ENCODE results near the gene TAB3.
A peak's percentile ranks its signal among the peaks of the same experiment; 100 is the strongest.

TAB3 gene, protein sequence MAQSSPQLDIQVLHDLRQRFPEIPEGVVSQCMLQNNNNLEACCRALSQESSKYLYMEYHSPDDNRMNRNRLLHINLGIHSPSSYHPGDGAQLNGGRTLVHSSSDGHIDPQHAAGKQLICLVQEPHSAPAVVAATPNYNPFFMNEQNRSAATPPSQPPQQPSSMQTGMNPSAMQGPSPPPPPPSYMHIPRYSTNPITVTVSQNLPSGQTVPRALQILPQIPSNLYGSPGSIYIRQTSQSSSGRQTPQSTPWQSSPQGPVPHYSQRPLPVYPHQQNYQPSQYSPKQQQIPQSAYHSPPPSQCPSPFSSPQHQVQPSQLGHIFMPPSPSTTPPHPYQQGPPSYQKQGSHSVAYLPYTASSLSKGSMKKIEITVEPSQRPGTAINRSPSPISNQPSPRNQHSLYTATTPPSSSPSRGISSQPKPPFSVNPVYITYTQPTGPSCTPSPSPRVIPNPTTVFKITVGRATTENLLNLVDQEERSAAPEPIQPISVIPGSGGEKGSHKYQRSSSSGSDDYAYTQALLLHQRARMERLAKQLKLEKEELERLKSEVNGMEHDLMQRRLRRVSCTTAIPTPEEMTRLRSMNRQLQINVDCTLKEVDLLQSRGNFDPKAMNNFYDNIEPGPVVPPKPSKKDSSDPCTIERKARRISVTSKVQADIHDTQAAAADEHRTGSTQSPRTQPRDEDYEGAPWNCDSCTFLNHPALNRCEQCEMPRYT

DNA sequence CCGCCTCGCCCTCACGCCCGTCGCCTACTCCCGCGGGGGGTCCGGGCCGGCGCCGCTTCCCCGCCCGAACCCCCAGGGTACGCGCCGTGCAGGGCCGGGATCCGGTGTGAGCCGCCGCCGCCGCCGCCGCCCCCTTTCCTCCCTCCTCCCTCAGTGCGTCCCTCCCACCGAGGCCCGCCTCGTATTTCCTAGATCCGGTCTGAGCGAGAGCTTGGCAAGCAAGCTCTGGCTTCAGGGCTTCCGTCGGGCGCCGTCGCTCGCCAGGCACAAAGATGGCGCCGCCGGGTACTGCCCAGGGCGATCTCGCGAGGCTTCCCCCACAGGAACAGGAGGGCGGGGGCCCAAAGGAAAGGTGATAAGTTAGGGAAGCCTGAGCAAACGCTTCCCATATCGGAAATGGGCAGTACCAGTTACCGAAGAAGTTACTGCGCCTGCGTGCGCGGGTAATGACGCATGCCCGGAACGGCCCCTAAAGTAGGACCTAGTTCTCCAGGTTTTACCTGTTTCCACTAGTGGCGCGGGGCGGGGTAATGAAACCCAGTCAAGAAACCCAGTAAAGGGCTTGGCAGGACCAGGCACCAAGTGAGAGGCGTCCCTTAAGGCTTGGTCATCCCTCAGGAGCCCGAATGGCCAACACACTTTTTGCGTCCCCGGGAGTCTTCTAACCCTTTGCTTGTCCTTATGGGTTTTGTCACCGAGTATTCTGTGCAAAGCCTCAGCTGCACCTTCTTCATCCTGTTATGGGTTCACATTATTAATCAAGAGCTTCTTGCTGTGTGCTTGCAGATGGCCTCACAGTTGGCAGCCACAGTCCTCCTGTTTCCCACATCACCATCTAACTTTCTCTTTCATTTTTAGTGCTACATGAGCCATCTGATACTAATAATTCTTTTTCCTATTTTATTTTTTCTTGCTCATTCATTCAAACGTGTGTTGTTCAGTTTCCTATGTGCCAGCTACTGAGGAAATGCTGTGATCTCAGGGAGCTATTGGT, at the start of gene TAB3:
TSS of gene TAB3 (minus strand) at position 108 of the 994 bp plus-strand sequence. CDS start 29,666 bp downstream, outside the sequence.
- DNase-seq: peak; percentile 98

DNA sequence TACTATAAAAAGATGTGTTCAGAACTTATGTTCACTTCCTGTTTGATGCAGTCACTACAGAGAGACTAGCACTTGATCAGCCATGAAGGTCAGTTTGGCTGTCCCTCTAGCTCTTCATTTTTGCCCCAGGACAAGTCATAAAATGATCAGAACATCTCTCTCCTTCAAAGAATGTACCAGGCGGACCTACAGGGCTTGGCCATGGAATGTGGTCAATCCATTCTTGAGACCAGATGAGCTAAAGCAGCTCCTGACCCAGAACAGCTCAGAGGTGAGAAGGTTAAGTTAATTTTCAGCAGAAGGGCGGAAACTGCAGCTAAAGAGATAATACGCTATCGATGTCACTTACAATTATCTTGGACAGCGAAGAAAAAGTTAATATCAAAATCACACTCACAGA, 49.2 kb upstream of the TAB3 start:
- no peak for DNase-seq

DNA sequence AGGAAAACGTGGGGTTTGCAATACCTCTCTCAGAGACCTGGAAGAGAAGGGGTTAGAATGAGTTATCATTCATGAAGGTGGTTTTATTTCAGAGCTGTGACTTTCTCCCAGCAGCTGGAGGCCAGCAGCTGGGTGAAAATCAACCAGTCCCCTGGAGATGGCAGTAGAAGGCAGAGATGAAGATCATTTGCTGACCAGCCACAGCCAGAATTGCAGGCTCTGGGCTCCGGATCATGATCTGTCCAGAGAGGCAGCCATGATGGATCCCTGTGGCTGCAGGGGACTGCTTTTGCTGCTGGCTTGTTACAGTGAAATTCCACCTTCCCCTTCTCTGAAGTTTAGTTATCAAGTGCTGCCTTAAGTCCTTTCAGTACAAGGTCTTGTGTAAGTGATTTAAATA, 46.9 kb upstream of the TAB3 start:
- DNase-seq: peak; percentile 59

DNA sequence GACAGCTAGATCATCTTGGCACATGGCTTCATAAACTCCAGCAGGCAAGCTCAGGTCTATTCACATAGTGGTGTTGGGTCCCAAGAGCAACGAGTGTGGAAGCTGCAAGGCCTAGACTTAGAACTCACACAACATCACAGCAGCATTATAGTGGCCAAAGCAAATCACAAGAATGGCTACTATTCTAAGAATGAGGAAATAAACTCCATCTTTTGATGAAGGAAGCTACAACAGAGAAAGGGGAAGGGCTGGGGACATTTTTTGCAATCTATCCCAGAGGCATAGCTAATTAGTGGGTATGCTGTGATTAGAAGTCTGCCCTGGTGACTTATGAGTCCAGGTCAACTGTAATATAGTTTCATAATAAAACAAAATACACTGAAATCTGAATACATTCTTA, 42.9 kb upstream of the TAB3 start:
- no peak for DNase-seq

DNA sequence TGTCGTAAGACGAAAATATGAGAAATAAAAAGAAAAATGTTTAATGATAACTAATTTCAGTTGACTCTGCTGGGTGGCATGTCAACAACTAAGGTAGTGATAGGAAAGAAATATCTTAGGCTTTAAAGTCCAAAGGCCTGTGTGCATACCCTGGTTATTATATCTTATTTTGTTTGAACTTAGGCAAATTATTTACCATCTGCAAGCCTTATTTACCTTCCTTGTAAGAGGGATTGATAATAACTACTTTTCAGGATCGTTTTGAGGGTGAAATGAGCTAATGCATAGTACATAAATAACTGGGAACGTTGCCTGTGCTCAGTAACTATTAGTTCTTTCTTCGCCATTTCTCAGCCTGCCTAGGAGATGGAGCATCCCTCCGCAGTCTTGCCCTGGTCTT, 41.6 kb upstream of the TAB3 start:
- DNase-seq: no peak

DNA sequence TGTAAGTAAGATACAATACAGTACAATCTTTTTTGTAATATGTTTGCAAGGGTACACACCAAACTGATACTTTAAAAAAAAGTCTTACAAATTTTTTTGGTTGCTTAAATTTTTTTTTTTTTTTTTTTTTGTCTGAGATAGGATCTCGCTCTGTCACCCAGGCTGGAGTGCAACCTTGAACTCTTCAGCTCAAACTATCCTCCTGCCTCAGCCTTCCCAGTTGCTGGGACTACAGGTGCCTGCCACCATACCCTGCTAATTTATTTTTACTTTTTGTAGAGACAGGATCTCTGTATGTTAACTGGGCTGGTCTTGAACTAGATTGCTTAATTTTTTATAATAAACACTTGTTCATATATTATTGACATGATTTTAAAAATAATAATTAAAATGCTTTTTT, 41.1 kb upstream of the TAB3 start:
- no peak for DNase-seq

DNA sequence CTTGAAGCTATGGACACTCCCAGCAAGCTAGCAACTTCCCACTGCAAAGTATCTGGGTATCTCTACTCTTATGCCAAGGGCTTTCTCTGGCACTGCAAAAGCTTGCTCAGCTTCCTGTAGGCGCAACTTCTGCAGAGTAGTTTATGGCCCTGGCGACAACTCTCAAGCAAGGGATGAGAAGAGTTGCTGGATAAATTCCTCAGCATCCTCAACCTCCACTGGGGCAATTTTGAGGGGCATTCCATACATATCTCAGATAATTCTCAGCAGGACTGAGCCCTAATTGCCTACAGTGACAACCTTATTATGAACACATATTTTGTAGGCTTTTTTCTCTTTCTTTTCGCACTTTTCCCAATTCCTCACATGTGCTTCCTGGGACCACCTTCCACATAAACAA, 31.2 kb upstream of the TAB3 start:
- no peak for DNase-seq

DNA sequence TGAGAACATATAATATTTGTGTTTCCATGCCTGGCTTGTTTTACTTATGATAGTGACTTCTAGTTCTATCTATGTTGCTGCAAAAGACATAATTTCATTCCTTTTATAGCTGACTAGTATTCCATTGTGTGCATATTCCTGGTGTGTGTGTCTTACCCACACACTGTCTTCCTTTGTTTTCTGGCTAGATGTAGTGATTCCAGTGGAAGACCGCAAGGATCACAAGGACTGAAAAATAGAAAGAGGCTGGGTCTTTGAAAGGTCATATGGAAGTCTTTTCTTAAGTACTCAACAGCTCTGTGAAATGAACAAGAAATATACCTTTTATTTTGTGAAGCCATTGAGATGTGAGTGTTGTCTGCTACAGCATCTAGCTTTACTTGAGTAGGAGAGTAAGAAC, 29.4 kb upstream of the TAB3 start:
- DNase-seq: no peak

DNA sequence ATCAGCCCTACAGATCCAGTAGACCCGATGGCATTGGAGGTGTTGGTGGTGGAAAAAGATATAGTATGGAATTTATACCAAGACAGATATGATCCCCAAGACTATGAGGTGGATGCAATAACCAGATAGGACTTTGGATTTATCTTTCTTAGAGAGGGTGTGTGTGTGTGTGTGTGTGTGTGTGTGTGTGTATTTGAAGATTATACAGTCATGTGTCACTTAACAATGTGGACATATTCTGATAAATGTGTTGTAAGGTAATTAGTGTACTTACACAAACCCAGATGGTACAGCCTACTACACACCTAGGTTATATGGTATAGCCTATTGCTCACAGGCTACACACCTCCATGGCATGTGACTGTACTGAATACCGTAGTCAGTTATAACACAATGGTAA, 24.4 kb upstream of the TAB3 start:
- no peak for DNase-seq

DNA sequence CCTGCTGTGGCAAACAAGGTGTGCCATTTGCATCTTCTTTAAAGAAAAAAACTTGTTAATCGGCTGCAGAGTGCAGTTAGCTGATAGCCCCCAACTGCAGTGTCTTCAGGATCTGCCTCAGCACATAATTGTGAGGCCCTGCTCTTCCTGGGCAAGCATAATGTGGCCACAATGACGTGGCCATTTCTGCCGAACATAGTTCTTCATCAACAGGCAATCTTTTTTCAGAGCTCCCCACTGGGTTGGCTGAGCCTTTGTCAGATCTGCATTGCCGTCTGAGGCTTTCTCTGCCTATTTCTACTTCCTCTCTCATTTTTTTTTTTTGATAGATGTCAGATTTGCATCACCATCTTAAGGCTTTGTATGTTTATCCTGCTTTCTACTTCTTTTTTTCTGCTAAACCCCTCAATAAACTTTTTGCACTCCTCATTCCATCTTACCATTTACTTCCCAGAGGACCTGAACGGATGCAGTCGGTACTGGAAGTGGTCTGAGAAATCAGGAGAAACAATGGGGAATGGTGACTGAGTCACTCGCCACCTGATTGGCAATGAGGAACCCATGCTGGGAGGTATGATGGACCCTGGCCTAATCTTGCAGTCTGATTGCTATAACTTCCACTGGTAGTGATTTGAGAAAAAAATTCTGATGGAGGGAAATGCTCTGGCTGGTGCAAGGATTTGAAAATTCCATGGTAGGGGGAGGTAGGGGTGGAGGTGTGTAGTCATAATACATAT, 21.2 kb upstream of the TAB3 start:
- no peak for DNase-seq

DNA sequence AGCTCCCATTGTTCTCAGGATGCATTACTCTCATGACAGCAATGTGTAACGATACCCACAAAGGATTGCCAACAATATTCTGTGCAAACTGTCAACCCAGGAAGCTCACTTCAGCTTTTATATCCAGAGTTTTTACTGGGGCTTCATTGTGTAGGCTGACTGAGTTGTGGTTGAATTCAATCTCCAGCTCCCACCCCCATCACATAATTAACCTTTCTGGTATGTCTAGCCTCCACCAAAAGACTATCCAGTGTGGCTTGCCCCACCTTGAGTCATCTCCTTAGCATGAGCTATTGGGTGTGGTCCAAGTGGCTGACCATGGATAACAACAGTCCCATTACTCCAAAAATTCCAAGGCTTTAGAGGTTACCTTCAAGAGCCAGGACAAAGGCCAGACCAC, 17.7 kb upstream of the TAB3 start:
- peak; percentile 56 for DNase-seq

DNA sequence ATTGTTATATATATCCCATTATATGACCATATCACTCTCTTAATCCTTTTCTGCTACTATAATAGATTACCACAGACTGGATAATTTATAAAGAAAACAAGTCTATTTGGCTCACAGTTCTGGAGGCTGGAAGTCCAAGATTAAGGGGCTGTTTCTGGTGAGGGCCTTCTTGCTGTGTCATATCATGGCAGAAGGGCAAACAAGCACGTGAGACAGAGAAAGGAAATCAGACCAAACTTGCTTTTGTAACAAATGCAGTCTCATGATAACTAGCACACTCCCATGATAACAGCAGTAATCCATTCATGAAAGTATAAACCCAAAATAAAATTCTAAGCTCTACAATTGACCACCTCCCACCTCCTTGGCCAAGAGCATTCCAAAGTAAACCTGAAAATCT, 16.3 kb upstream of the TAB3 start:
- no peak for DNase-seq

DNA sequence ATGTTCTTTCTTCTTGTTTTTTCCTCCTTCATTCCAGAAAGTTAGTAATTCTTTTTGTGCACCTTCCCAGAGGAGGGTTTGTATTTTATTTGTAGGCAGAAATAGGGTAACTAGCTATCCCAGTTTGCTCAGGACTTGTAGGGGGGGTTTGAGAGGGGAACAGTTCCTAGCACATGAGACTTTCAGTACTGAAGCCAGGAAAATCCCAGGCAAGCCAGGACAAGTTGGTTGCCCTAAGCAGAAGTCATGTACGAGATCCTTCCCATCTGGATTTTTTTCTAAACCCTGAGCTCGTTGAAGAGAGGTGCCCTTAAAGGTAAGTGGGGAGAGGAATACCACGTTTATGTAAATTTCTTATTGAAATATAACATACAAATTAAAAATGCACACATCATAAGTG, 15.6 kb upstream of the TAB3 start:
- no peak for DNase-seq

DNA sequence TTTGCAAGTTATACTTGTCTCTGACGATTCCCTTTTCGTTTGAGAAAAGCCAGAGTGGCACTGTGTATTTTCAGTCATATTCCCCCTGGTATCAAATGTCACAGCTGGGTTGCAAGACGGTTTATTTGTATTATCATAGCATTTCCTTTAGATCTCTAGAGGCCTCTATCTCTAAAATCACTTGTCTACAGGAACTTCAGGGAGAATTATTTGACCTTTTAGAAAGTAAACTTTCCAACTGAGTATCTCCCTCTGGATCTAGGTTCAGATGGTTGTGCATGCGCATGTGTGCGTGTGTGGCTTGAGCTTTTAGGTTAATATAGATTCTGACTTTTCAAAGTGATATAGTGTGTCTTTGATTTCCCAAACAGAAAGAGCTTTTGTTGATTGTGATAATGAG, 15.1 kb upstream of the TAB3 start:
- DNase-seq: no peak

DNA sequence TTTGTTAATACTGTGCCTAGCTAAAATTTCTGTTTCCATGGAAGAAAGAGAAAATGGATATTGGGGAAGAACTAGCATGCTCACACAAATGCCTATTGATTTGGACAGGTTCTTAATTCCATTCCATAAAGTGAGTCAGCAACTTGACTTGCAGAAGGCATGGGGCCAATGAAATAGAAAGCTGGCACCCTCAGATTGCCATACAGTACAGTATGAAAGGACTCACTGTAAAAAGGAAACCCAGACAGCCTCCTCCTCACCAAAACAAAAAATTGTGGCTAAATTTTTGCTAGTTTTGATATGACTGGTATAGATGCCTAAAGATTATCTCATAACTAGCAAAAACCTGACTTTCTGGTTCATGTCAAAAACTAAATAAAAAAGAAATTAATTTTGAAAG, 11.2 kb upstream of the TAB3 start:
- no peak for DNase-seq

DNA sequence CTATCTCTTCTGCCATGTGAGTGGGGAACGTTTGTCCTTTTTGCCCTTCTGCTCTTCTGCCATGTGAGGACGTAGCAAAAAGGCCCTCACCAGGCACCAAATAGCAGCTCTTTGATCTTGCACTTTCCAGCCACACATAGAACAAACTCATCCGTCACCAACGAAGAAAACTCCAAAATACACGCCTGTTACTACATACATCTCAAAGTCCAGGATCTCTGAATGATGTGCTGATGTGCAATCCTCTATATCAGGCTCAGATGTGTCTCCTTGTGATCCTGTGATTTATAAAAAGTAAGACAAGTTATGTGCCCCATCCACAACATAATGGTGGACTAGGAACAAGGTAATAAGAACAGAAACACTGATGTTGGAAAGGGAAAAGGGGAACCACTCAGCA, 9.8 kb upstream of the TAB3 start:
- no peak for DNase-seq

DNA sequence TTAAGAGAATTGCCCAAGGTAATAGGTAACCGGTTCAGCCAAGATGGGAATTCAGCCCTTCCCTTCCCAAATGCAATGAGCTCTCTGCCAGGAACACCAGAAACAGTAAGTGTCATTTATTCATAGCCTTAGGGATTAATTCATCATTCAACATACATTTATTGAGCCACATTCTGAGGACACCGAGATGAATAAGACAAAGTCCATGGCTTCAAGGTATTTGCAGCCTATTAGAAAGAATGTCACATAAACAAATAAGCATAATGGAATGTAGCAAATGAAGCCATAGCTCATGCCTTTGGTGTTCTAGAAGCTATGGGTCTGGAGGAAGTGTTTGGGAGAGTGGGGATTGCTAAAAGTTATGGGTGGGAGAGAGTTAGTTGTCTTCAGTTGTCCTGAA, 6.3 kb upstream of the TAB3 start:
- DNase-seq: no peak

DNA sequence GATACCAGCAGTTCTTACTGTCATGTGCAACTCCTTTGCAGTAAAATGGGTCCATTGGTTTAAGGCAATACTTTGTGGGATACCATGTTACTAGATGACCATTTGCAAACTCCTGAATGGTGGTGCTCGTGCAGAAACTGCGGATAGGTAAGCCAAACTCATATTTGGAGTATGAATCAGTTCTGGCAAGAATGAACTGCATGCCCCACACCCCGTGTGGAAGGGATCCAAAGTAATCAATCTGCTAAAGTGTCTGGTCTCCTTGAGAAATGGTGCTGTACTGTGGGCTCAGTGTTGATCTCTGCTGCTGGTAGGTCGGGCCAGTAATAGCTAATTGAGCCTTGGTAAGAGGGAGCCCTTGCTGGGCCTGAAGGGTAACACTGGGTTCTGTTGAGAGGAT, 4.2 kb upstream of the TAB3 start:
- no peak for DNase-seq

DNA sequence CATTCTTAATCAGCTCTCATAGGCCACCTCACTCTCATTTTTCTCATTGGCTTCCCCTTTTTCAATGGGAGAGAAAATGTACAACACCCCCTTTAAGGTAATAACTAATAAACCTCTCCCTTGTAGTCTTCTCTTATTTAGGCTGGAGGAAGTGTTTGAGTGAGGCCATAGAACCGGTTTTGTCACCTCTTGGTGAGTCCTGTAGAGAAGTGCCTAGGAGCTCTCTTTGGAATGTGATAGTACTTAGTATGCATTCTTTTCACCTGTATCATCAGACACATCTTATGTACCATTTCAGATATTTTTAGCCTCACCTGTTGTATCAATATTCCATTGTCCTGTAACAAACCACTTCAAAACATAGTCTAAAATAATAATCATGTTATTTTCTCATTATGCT, 3.5 kb upstream of the TAB3 start:
- peak; percentile 59 for DNase-seq

DNA sequence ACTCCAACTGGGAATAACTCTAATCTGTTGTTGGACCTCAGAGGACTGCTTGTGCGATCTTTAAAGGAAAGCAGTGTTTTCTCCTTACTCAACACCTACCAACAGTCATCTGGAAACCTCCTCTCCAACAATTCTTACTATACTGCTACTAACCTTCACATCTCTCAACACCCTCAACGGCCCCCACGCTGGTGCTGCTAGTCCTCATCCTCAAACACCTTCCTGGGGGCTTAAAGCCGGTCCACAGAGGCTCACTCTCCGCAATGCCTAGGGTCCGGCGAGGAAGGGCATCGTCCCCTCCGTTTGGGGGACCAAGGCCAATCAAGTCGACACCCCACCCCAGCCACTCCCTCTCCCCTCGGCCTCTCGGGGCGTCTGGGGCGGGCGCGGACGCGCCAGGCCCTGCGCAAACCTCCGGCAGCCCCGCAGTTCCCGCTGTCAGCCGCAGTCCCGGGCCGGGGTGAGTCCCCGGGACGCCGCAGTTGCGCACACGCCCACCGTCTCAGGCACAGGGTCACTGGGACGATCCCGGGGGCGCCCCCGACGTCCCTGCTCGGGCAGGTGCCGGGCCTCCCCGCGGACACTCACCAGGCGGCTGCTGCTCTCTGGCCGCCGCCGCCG, 418 bp downstream of the TAB3 start:
- DNase-seq: no peak

DNA sequence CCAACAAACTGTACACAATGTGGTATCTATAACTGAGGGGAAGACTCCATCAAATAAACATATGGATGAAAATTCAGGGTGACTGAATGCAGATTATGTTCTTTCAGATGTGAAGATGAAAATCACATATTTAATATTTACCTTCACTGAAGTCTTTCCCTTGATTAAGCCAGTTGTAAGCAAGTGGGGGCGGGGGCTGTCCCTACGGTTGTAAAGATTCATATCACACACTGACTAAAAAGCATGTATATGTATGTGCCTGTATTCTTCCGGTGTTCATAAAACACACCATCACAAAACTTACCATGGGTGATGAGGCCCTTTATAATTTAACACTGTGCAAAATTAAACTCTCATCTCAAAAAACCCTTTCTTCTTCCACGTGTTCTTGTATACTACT, 1.3 kb downstream of the TAB3 start:
- no peak for DNase-seq

DNA sequence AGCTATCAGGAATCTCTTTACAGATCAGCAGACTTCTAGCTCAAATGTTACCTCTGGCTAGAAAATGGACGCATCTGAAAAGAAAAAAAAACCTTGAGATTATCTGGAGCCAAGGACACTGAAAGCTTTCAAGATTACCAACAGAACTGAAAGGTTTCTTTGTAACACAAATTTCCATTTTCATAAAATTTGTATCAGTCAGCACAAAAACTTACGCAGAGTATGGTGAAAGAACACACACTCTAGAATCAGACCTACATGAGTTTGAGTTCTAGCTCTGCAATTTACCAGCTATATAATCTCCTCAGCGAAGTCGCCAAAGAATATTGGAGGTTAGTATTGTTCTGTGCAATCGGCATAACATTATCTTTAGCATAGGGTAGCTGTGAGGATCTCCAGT, 1.8 kb downstream of the TAB3 start:
- no peak for DNase-seq

Data from islet precursor cell (in vitro differentiated cells).